GM18873 (cell line): Measurements from ENCODE around the gene LSR.

Source experiments
- ATAC-seq: cut with Tn5 transposase; IDR thresholded peaks from one replicate; pipeline ENCODE4 v1.9.1; 2021; ENCODE audit warnings: mild to moderate bottlenecking, moderate library complexity, moderate number of reproducible peaks; ENCODE audit not compliant: unreplicated experiment, low FRiP score

LSR gene

DNA sequence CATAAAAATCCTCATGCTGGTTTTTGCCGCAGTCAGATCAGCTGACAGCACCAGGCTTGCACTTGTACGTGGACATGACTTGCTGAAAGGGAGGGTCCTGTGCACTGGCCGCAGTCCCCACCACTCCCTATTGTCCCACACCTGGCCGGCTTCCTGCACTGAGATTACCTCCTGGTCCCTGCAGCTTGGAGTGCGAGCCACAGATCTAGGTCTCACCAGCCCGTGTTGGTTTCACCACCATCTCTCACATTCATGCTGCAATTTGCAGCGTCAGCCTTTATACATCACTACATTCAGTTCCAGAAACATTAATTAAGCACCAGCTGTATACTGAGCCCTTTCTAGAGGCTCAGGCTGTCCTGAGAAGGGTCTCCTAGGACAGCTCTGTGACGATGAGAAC is 65.2 kb downstream of the LSR start:
- ATAC-seq: no peak

- no peak for ATAC-seq
Measured at GRCh38 chr19:35314858-35315470, 66.2 kb downstream of the LSR start.

DNA sequence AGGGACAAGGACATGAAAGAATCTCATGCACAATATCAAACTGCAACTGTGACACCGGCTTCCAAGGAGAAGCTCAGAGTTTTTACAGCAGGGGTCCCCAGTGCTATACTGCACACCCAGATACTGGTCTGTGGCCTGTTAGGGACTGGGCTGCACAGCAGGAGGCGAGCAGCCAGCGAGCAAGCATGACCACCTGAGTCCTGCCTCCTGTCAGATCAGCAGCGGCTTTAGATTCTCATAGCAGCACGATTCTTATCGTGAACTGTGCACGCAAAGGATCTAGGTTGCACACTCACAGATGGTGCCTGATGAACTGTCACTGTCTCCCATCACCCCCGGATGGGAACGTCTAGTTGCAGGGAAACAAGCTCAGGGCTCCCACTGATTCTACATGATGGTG is 67.1 kb downstream of the LSR start:
- no peak for ATAC-seq

GRCh38 chr19:35316560-35316959 is 67.8 kb downstream of the LSR start:
- ATAC-seq: no peak
